ENCODE measurements around the gene KPNA3.
"Not testable (repeated sequence)": the region's sequence is repeated elsewhere in the genome, so short reads cannot be mapped to it uniquely, and the experiment has no call there.

The KPNA3 gene

GRCh38 chr13:49792550-49793324 lies at the start of gene KPNA3:
Gene KPNA3, minus strand, starts transcription at chr13:49792682. Its CDS starts 176 bp downstream, at chr13:49792506.
- peak; percentile 98 for DNase-seq

- DNase-seq: no peak
Measured at GRCh38 chr13:49841964-49842363, 49.5 kb upstream of the KPNA3 start.

- no peak for DNase-seq
Measured at GRCh38 chr13:49840675-49841074, 48.2 kb upstream of the KPNA3 start.

- peak; percentile 29 for DNase-seq
Measured at GRCh38 chr13:49840266-49840665, 47.8 kb upstream of the KPNA3 start.

GRCh38 chr13:49838989-49839388 lies 46.5 kb upstream of the KPNA3 start:
- DNase-seq: peak; percentile 54

GRCh38 chr13:49836516-49836915 lies 44.0 kb upstream of the KPNA3 start:
- DNase-seq: no peak

- DNase-seq: peak; percentile 20
Measured at GRCh38 chr13:49833402-49833801, 40.9 kb upstream of the KPNA3 start.

GRCh38 chr13:49831455-49831854 lies 39.0 kb upstream of the KPNA3 start:
- DNase-seq: peak; percentile 21

GRCh38 chr13:49830721-49831120 lies 38.2 kb upstream of the KPNA3 start:
- DNase-seq: no peak

- no peak for DNase-seq
Measured at GRCh38 chr13:49829715-49830114, 37.2 kb upstream of the KPNA3 start.

GRCh38 chr13:49828453-49828852 lies 36.0 kb upstream of the KPNA3 start:
- peak; percentile 92 for DNase-seq

- no peak for DNase-seq
Measured at GRCh38 chr13:49827891-49828290, 35.4 kb upstream of the KPNA3 start.

- DNase-seq: no peak
Measured at GRCh38 chr13:49827336-49827735, 34.9 kb upstream of the KPNA3 start.

- peak; percentile 85 for DNase-seq
Measured at GRCh38 chr13:49821216-49822009, 28.9 kb upstream of the KPNA3 start.

GRCh38 chr13:49820591-49821215 lies 28.2 kb upstream of the KPNA3 start:
- DNase-seq: peak; percentile 39

GRCh38 chr13:49816047-49816446 lies 23.6 kb upstream of the KPNA3 start:
- not testable (repeated sequence) for DNase-seq

GRCh38 chr13:49814551-49815270 lies 22.2 kb upstream of the KPNA3 start:
- no peak for DNase-seq

GRCh38 chr13:49812812-49813211 lies 20.3 kb upstream of the KPNA3 start:
- no peak for DNase-seq

- DNase-seq: no peak
Measured at GRCh38 chr13:49811527-49811908, 19.0 kb upstream of the KPNA3 start.

GRCh38 chr13:49810567-49811526 lies 18.4 kb upstream of the KPNA3 start:
- no peak for DNase-seq

GRCh38 chr13:49807681-49808080 lies 15.2 kb upstream of the KPNA3 start:
- no peak for DNase-seq

- no peak for DNase-seq
Measured at GRCh38 chr13:49806126-49806536, 13.6 kb upstream of the KPNA3 start.

Data from OCI-M1 (cell line).